Upper lobe of left lung (tissue), 6 donors: ENCODE results near the gene B3GLCT. TPM values are rescaled to one million over a fixed set of nuclear protein-coding genes. Genes with fewer than 3 reads are reported as not detected.

ENCODE experiments used
- ATAC-seq, 2 donors: fragments of 200-7000 bp; cut with Tn5 transposase; one replicate each; pipeline ENCODE4 v1.9.1; 2022; ENCODE audit warnings: mild to moderate bottlenecking in 2 of 2, moderate library complexity in 2 of 2; ENCODE audit not compliant: low FRiP score in 2 of 2
- DNase-seq, 2 donors: peaks; one replicate each; pipeline ENCODE4 v3.0.0-alpha.2; 2019 to 2020
- H3K27ac ChIP-seq, 4 donors: fragments of 200-600 bp; sonication (generic); one replicate each; pipeline ENCODE4 v1.5.1; 2016 to 2019
- H3K27me3 ChIP-seq, 4 donors: fragments of 200-600 bp; sonication (generic); one replicate each; pipeline ENCODE4 v1.5.1; 2017 to 2019
- H3K36me3 ChIP-seq, 4 donors: fragments of 200-600 bp; sonication (generic); one replicate each; pipeline ENCODE4 v1.5.1; 2016 to 2019
- H3K4me1 ChIP-seq, 4 donors: fragments of 200-600 bp; sonication (generic); one replicate each; pipeline ENCODE4 v1.5.1; 2018 to 2019
- H3K4me3 ChIP-seq, 4 donors: fragments of 200-600 bp; sonication (generic); one replicate each; pipeline ENCODE4 v1.5.1; 2017 to 2019; ENCODE audit warnings: mild to moderate bottlenecking in 2 of 4, moderate library complexity in 1 of 4
- H3K9me3 ChIP-seq, 4 donors: fragments of 200-600 bp; sonication (generic); one replicate each; pipeline ENCODE4 v1.5.1; 2018 to 2019
- CTCF ChIP-seq, 6 experiments: fragments of 450-650 bp in 4 of 6; fragments of 200-600 bp in 2 of 6; sonication (generic) in 2 of 6; IDR thresholded peaks; one replicate each; pipeline ENCODE4 v1.5.1; 2016 to 2019; ENCODE audit warnings: antibody characterized with exemption in 6 of 6
- EP300 ChIP-seq, 4 donors: sonication (generic); formaldehyde crosslinking; IDR thresholded peaks; one replicate each; pipeline ENCODE4 v1.5.1; 2017; ENCODE audit warnings: antibody characterized with exemption in 4 of 4, control low read depth in 2 of 4
- POLR2A ChIP-seq, 4 donors: fragments of 450-650 bp; IDR thresholded peaks; one replicate each; pipeline ENCODE4 v1.5.1; 2016 to 2017; ENCODE audit warnings: antibody characterized with exemption in 4 of 4, mild to moderate bottlenecking in 2 of 4
- POLR2AphosphoS5 ChIP-seq, 2 donors: sonication (generic); formaldehyde crosslinking; IDR thresholded peaks; one replicate each; pipeline ENCODE4 v1.5.1; 2017; ENCODE audit warnings: antibody characterized with exemption in 2 of 2
- WGBS, 2 donors: methylation state at CpG; one replicate each; pipeline ENCODE4 v1.1.5; 2017 to 2018; 5-methylcytosine and 5-hydroxymethylcytosine counted together
- total RNA-seq, 6 donors: library from RNA; depleted of rRNA in 4 of 6; stranded (reverse); fragments of >200 nt in 4 of 6; gene quantifications; one replicate each; pipeline versions ENCODE4 v1.1.0 to v1.2.1, GENCODE V29; 2016 to 2021
- donor health status: DM: no; HTN: no; CAD: no; lungs with moderate emphysema.
- donor health status: DM: no; HTN: yes; CAD: no; lungs with severe emphysema.

The B3GLCT gene
- total RNA-seq, 6 donors from 2014 or later: 1.0 to 8.2 (median 5.2) TPM

- Histone ChIP-seq H3K27ac (no peak overlapping the region), H3K4me3 (no peak overlapping the region), H3K36me3 (peaks cover 0 to 7% (median 2%) of the 10 kb centered on the region in 4 donors), H3K4me1 (no peaks in the 10 kb centered on the region), H3K27me3 (no peaks in the 10 kb centered on the region), H3K9me3 (no peaks in the 10 kb centered on the region)
- DNase-seq (no peak), ATAC-seq (no peak)
- TF ChIP-seq EP300 (IDR thresholded peaks at IDR 0.05): no peak
- TF ChIP-seq CTCF (IDR thresholded peaks at IDR 0.05): no peak
- TF ChIP-seq POLR2AphosphoS5 (IDR thresholded peaks at IDR 0.05): no peak
- TF ChIP-seq POLR2A (IDR thresholded peaks at IDR 0.05): no peak
- 98 to 100% methylated on average over 1 of the region's 1 CpG for WGBS, 2 donors
Measured at GRCh38 chr13:31245598-31246373, 46.0 kb downstream of the B3GLCT start.

DNA sequence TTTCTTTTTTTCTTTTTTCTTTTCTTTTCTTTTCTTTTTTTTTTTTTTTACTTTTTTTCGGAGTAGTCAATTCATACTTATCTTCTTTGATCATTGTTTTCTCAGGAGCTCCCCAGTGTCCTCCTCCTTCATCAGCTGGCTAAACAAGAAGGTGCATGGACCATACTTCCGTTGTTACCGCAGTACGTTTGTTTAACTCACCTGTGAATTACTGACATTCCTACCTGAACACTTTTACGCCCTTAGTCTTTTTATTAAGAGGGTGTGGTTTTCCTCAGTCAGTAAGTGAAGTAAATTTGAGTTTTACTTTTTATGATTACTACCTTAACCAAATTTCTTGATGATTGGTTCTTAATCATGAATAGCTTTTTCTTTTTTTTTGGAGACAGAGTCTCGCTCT, 47.1 kb downstream of the B3GLCT start:
- H3K9me3 ChIP-seq: no peaks in the 10 kb centered on the region
- WGBS, 2 donors: 72 to 90% methylated on average over 6 of the region's 6 CpGs
- no peaks in the 10 kb centered on the region for H3K27me3 ChIP-seq
- TF ChIP-seq EP300 (IDR thresholded peaks at IDR 0.05) (no peak), POLR2AphosphoS5 (IDR thresholded peaks at IDR 0.05) (no peak), POLR2A (IDR thresholded peaks at IDR 0.05) (no peak)
- no peaks in the 10 kb centered on the region for H3K4me1 ChIP-seq
- no peak overlapping the region for H3K4me3 ChIP-seq
- ATAC-seq (no peak), DNase-seq (no peak)
- H3K36me3 ChIP-seq: peaks cover 0 to 7% (median 2%) of the 10 kb centered on the region in 4 donors
- H3K27ac ChIP-seq: no peak overlapping the region

- no peaks in the 10 kb centered on the region for H3K9me3 ChIP-seq
- H3K36me3 ChIP-seq: peaks cover 0 to 7% (median 2%) of the 10 kb centered on the region in 4 donors
- H3K27me3 ChIP-seq: no peaks in the 10 kb centered on the region
- 88 to 90% methylated on average over 3 of the region's 3 CpGs for WGBS, 2 donors
- no peak for TF ChIP-seq CTCF (IDR thresholded peaks at IDR 0.05)
- TF ChIP-seq EP300 (IDR thresholded peaks at IDR 0.05): no peak
- no peak for TF ChIP-seq POLR2A (IDR thresholded peaks at IDR 0.05)
- no peak for TF ChIP-seq POLR2AphosphoS5 (IDR thresholded peaks at IDR 0.05)
- no peaks in the 10 kb centered on the region for H3K4me1 ChIP-seq
- no peak overlapping the region for H3K4me3 ChIP-seq
- no peak overlapping the region for H3K27ac ChIP-seq
- DNase-seq (no peak), ATAC-seq (no peak)
Measured at GRCh38 chr13:31248361-31248760, 48.6 kb downstream of the B3GLCT start.

GRCh38 chr13:31248965-31249539, 49.3 kb downstream of the B3GLCT start:
- no peak for DNase-seq
- H3K4me3 ChIP-seq: no peak overlapping the region
- no peak for TF ChIP-seq EP300 (IDR thresholded peaks at IDR 0.05)
- ATAC-seq: no peak
- no peak overlapping the region for H3K27ac ChIP-seq
- H3K9me3 ChIP-seq: no peaks in the 10 kb centered on the region
- H3K36me3 ChIP-seq: peaks cover 0 to 7% (median 2%) of the 10 kb centered on the region in 4 donors
- H3K4me1 ChIP-seq: no peaks in the 10 kb centered on the region
- H3K27me3 ChIP-seq: no peaks in the 10 kb centered on the region
- 83 to 88% methylated on average over 4 of the region's 4 CpGs for WGBS, 2 donors

DNA sequence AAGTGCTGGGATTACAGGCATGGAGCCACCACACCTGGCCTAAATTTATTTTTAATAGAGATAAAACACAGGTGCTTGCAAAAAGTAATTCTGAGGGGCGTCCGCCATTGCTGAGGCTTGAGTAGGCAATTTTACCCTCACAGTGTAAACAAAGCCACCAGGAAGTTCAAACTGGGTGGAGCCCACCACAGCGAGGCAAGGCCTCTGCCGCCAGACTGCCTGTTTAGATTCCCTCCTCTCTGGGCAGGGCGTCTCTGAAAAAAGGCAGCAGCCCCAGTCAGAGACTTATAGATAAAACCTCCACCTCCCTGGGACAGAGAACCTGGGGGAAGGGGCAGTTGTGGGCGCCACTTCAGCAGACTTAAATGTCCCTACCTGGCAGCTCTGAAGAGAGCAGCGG, 50.7 kb downstream of the B3GLCT start:
- H3K4me1 ChIP-seq: no peaks in the 10 kb centered on the region
- H3K36me3 ChIP-seq: peaks cover 0 to 7% (median 2%) of the 10 kb centered on the region in 4 donors
- H3K27me3 ChIP-seq: no peaks in the 10 kb centered on the region
- no peak overlapping the region for H3K27ac ChIP-seq
- ATAC-seq: no peak
- WGBS, 2 donors: 76 to 92% methylated on average over 6 to 7 of the region's 7 CpGs
- peaks cover 0 to 6% (median 0%) of the 10 kb centered on the region in 4 donors for H3K9me3 ChIP-seq
- no peak for TF ChIP-seq EP300 (IDR thresholded peaks at IDR 0.05)
- TF ChIP-seq POLR2A (IDR thresholded peaks at IDR 0.05): no peak
- DNase-seq: no peak
- H3K4me3 ChIP-seq: no peak overlapping the region

DNA sequence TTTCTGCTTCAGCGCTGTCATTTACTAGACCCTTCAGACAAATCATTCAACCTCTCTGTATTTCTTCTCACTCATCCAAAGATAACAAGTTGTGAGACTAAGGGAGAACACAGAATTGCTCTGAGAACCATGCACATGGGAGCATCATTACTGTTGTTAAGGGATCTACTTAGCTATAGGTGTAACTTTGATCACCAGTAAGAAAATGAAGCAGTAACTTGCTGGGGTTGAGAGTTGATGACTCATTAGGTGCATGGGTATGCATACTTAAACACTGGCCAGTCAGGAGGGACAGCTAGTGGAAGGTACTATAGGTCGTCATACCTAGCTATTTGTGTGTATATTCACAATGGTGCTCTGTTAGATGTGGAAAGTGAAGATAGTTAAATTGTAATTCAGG, 61.5 kb downstream of the B3GLCT start:
- no peak for ATAC-seq
- Histone ChIP-seq H3K4me1 (no peaks in the 10 kb centered on the region), H3K4me3 (no peak overlapping the region), H3K27ac (no peak overlapping the region), H3K36me3 (peaks cover 0 to 6% (median 0%) of the 10 kb centered on the region in 4 donors), H3K9me3 (peaks cover 0 to 13% (median 2%) of the 10 kb centered on the region in 4 donors), H3K27me3 (no peaks in the 10 kb centered on the region)
- WGBS, 2 donors: 92 to 96% methylated on average over 2 of the region's 2 CpGs
- no peak for DNase-seq
- TF ChIP-seq CTCF (IDR thresholded peaks at IDR 0.05) (no peak), EP300 (IDR thresholded peaks at IDR 0.05) (no peak), POLR2AphosphoS5 (IDR thresholded peaks at IDR 0.05) (no peak), POLR2A (IDR thresholded peaks at IDR 0.05) (no peak)
